ENCODE results near the gene GAB3.
"Not testable (repeated sequence)": the region's sequence is repeated elsewhere in the genome, so short reads cannot be mapped to it uniquely, and the experiment has no call there.

GAB3 gene

DNA sequence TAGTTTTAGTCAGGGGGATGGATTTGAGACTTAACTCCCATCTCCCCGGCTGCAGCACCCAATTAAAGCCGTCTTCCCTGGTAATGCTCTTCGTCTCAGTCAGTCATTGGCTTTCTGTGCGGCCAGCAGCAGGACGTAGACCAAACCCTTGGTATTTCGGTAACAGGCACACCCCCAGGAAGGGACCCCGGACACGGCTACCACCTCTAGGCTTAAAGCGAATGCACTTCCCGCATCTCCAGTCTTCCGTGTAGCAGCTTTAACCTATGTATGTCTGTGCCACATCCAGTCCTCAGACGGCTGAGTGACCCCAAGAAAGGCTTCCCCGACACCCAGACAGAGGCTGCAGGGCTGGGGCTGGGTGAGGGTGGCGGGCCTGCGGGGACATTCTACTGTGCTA lies 96.0 kb downstream of the GAB3 start:
- DNase-seq = no peak

DNA sequence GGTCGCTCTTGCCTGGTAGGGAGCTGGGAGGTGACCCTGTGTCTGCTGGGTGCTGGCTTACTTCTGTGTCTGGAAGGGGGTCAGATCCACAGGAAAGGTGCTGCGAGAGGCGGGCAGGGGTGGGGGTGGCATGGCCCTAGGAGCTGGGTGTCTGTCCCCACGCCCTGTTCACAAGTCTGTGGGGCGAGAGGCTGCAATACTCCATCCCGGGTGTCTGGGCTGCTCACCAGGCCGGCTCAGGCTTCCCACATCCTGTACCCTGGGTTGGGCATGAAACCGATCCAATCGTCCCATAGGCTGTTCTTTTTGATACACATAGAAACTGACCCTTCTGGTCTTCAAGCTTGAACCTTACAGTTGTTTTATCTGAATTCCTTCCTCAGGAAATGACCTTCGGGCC lies 96.5 kb downstream of the GAB3 start:
- DNase-seq = no peak

DNA sequence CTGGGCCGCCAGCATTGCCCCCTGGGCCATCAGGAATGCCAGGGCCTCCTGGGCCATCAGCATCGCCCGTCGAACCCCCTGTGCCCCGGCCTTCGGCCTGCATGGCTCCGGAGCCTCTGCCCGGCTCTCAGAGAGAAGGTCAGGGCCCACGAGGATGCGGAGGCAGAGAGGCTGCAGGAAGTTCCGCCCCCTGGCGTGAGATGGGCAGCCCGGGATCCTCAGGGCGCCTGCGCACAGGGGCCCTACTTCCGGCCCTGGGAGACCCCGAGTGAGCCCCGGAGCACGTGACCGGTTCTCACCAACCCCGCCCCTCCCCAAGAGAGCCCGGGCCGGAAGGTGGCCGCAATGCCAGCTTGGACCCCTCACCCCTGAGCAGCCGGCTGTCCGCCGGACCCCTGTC lies 97.5 kb downstream of the GAB3 start, which contains the start of gene CTAG2:
CTAG2 (minus strand) TSS at position 167 of the 400 bp plus-strand sequence; CDS start at position 103, 64 bp downstream.
- DNase-seq = not testable (repeated sequence)

DNA sequence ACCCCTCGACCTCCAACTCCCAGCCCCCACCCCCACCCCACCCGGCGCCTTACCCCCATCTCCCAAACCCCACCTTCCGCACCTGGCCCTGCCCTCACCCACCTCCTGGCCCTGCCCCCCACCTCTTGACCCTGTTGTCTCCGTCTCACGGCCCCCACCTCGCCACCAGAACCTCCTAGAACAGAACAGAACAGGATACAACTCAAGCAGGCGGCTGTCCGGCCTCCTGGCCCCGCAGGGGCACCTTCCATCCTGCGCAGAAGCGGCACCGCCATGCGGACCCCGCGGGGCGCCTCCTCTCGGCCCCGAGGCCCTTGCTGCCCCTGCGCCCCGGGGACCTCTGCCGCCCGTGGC lies 97.9 kb downstream of the GAB3 start:
- DNase-seq = no peak

DNA sequence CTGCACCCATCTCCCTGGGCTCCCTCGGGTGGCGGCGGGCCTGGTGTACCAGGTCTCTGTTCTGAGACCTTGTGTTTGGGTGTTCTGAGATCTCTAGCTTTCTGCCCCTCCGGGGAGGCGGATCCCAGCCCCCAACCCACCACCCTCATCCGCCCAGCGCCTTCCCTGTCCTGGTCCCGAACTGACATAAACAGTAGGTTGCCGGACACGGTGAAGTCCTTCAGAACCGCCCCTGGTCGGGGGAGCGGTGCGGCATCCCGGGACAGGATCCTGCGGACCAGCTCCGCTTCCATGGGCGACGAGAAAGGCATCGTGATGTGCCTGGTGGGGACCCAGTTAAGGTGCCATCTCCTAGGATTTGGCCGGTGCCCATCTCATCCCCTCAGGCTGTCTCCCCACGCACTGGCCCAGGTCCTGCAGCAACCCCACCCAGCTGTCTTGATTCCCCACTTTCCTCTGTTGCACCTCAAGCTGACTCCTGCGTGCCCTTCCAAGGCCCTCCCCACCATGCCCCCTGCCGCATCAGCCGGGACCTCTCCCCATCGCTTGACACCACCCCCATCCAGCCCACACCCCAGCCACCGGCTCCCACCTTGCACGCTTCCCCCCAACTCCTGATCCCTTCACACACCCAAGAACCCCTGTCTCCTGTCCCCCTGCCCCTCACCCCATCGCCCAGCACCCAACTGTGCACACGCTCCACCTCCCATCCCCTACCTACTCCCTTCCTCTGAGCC lies 98.4 kb downstream of the GAB3 start:
- no peak for DNase-seq

DNA sequence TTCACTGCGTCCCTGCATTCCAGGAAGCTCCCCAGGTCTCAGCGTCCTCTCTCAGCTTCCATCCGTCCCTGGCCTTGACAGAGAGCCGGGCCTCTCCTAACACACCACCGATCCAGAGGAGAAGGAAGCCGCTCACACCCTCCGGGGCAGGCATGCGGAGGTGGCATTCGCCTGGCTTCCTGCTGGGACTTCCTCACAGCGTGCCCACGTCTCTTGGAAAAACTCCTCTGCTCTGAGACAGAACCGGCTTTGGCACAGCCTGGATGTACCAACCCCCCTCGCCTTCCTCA lies 100.7 kb downstream of the GAB3 start:
- no peak for DNase-seq

DNA sequence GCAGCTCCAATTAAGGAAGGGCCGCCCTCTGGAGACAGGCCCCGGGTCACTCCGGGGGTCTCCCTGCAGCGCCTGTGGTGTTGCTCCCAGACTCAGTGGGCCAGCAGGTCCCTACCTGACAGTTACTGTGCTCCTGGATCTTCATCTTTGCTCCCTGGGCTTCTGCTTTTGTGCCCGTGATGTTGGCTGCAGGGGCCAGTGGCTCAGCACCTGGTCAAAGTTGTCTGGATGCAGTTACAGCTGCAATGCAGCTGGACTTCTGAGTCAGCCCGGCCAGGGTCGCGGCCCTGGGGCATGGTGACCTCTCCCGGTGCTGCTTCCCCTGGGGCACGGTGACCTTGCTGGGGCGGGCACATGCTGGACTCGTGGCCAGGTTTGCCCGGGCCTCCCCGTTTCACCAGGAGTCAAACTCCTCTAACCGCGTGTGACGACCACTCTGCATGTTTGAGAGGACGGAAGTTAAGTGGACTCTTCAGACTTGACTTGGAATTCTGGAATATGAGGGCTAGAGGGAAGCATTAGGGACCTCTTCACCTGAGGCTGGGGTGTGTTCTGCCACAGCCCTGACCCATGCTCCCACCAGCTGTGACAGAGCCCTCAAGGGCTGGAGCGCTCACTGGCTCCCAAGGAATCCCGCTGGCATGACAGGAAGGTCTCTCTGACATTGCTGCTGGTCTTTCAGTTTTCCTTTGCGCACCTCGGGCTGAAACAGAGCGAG lies 101.2 kb downstream of the GAB3 start:
- no peak for DNase-seq

DNA sequence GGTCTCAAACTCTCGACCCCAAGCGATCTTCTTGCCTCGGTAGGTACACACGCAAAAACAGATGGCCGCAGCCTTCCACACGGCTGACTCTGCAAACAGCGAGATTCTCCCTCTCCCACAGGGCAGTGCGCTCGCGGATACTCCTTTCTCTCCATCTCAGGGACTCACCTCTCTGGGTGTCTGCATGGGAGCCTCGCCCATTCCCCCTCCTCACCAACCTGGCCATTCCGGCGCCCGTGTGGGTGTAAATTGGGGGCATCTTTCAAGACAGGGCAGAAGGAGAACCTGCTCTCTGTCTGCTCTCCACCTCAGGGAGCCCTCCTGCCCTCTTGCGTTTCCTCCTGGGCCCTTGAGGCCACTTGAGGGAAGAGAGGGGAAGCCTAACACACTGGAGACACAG lies 101.9 kb downstream of the GAB3 start:
- no peak for DNase-seq

DNA sequence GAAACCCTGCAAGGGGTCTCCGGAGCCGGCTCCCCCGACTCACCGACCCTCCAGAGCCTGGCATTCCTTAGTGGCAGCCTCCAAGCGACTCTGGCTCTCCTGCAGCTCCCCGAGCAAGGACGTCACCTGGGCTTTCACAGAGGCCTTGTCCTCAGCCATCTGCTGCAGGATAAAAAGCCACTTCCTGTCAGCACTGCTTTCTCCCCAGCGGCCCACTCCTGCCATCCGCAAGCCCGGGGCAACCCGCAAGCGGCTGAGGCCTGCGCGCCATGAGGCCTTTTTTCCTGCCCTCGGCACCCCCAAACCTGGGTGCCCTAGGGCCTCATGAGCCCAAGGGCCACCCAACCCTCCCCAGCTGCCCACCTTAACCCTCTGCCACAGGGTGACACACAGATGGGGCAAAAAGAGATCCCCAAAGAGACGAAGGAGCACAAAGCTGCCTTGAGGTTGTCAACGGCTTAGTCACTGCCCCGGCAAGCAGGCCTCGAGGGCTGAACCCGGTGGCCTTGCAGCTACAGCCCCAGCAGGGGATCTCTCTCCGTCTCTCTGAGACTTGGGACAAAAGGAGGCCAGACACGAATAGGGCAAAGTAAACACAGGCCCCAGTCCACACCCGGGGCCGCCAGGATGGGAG lies 105.0 kb downstream of the GAB3 start:
- not testable (repeated sequence) for DNase-seq

DNA sequence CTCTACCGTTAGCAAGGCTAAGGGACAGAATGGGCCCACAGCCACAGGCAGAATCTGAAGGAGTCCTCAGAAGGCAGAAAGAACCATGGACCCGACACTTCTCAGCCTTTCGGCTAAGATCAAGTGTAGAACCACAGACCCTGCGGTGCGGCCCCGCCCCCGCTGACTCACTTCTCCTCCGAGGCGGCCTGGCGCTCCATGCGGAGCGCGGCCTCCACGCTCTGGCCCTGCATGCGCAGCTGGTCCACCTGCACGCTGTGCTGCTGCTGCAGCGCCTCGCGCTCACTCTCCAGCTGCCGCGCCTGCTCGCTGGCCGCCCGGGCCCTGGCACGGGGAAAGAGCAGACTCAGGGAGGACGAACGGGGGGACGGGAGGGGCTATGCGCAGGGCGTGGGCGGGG lies 107.2 kb downstream of the GAB3 start:
- not testable (repeated sequence) for DNase-seq

DNA sequence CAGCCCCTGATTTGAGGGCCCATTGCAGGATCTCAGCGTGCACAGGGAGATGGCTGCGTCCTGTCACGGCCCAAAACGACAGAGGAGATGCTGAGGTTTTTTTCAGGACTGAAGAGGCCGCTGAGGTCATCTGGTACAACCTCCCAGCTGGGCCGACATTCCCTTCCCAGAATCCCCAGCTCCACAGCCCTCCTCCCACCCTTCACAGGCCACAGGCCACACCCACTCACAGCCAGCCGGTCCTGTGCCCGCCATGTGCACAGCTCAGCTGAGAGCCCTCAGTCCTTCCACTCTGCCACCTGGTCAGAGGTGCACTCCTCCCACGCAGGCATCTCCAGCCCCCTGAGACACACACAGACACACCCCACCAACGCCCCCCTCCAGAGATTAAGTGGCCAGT lies 109.1 kb downstream of the GAB3 start:
- DNase-seq = not testable (repeated sequence)

DNA sequence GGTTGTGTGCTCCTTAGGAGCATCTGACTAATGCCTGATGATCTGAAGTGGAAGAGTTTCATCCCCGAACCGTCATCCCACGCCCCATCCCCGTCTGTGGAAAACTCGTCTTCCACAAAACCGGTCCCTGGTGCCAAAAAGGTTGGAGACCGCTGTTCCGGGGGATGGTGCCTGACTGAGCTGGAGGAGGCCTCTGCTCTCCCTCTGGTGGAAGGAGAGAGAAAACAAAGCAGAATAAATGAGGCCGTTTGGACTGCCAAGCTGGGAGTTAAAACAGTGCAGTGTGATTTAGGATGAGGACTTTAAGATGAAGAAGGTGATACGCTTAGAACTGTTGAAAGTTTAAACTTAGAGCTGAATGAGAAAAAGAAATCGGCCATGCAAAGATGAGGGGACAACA lies 117.2 kb downstream of the GAB3 start:
- DNase-seq = not testable (repeated sequence)

DNA sequence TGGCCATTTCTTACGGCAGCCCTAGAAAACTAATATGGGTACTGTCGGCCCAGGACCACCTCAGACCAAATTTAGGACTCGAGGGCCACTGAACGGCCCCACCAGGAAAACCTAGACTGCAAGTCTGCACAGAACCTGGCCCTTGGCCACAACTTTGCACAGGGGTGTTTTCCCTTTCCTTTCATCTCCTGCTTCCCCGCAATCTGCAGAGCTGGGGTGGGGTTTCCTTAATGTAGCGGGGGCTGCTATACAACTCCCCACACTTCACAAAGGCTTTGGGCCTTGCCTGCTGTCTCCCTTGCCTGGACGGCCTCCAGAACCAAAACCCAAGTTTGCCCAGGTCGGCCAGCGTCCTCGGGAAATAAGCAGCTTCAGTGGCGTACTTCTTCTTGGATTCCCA lies 119.9 kb downstream of the GAB3 start:
- DNase-seq = not testable (repeated sequence)

DNA sequence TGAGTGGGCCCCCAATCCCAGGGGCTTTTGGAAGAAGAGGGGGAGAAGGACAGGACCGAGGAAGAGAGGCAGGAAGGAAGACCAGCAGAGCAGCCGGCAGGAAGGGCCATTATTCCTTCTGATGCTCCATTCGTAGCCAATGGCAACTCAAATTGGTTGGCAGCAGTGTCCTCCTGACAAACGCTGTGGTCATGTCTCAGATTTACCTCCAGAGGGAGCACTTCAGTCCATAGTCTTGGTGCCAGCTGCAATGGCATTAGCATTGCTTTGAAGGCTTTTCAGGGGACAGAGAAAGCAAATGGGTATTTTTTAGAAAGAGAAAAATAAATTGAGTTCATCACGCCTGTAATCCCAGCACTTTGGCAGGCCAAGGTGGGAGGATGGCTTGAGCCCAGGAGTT lies 121.9 kb downstream of the GAB3 start:
- DNase-seq = not testable (repeated sequence)

All from cerebellar nuclear complex (tissue), 1 donor.